Vein endothelial cell (primary cell): ENCODE data around the gene PIGB. TPM values are rescaled to one million over a fixed set of nuclear protein-coding genes. Genes with fewer than 3 reads are reported as not detected.

Source experiments
- total RNA-seq: library from RNA; depleted of rRNA; stranded (reverse); fragments of >200 nt; gene quantifications from 2 replicates; pipeline ENCODE4 v1.2.3, GENCODE V29; 2012

PIGB gene
- 12.4 and 18.4 TPM in 2 replicates for total RNA-seq

DNA sequence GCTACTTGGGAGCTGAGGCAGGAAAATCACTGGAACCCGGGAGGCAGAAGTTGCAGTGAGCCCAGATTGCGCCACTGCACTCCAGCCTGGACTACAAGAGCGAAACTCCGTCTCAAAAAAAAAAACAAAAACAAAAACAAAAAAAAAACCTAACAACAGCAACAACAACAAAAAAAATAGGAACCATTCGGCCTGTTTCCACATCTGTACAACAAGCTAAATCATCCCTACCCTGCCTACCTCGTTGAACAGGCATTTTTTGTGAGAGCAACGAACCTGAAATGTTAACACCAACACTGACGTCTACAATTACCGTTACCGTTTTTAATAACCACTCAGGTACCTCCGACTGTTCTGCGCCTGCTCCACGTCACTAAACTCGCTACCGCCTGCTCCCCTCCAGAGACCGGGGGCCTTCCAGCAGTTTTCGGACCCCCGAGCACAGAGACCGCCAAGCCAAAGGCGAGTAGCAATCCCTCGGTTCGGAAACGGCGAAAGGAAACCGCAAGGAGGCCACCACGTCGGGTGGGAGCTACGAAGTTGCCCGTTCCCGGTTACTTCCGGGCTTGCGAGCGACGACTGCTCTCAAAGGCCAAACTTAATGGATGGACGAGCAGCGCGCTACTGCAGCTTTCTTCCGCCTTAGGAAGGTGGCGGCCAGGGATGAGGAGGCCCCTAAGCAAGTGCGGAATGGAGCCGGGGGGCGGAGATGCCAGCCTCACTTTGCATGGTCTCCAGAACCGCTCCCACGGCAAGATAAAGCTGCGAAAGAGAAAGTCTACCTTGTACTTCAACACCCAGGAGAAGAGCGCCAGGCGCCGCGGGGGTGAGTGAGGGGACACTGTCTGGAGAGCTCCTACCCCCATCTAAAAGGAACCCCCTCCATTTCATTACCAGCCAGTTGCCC lies at the start of gene PIGB, which contains the start of gene PIGBOS1:
Gene PIGB, plus strand, starts transcription at position 635 of the 907 bp plus-strand sequence. Its CDS starts 29 bp downstream, at position 664.
Gene PIGBOS1, minus strand, starts transcription at position 536 of the 907 bp plus-strand sequence. CDS start 1,331 bp downstream, outside the sequence.

DNA sequence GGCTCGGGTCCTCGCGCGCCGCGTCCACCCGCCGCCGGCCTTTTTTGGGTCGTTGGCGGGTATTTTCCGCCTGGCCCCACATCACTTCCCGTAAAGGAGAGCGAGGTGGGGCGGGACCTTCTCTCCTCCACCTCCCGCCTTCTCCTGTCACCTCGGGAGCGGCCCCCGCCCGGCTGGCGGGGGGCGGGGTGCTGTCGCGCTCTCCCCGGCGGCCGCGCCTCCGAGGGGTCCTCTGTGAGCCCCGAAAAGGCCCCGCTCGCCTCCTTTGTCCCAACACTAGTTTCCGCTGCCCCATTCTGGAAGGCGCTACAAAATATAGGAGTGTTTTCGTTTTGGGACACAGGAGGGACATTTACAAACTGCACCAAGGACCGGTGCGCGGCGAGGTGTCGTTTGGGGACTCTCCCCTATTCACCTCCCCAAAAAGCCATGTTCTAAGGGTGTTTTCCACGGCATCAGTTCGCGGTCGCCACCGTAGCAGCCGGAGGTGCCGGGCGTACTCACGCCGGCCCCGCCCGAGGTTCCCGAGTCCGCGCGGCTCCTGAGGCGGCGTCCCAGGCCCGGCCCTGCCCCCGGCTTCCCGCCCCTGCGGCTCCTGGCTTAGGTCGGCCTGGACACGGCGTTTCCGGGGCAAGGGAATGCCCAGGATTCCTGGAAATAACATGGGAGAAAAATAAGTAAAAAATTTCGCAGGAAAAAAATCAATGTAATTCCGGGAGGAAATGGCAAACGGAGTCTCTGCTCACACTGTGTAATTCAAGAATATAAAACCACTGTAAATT lies 29.1 kb upstream of the PIGB start, which contains the start of gene RAB27A:
Gene RAB27A, minus strand, starts transcription at position 68 of the 782 bp plus-strand sequence. CDS start 54,879 bp downstream, outside the sequence.

Other genes starting within 250 kb of the PIGB start
- gene RSL24D1, start 122.3 kb upstream of the PIGB start, total RNA-seq: 76.5 and 77.7 TPM in 2 replicates
- 8.8 and 11.1 TPM in 2 replicates for gene RAB27A, start 29.4 kb upstream of the PIGB start, total RNA-seq
- 10.8 and 14.0 TPM in 2 replicates for gene PIGBOS1, start 99 bp upstream of the PIGB start, total RNA-seq
- gene CCPG1, start 89.1 kb downstream of the PIGB start, total RNA-seq: 47.4 and 49.7 TPM in 2 replicates
- gene PIERCE2, start 89.3 kb downstream of the PIGB start, total RNA-seq: 0.38 and 1.6 TPM in 2 replicates
- 3.2 and 3.6 TPM in 2 replicates for gene DNAAF4, start 189.0 kb downstream of the PIGB start, total RNA-seq